ENCODE results near the gene LAPTM5.

GRCh38 chr1:30771005-30771404, 13.4 kb upstream of the LAPTM5 start:
- TF ChIP-seq CTCF (IDR thresholded peaks at IDR 0.05 in 2 of 3, conservative IDR thresholded peaks at IDR 0.05 in 1 of 3; ENCODE audit: borderline replicate concordance in 1 of 3, insufficient read depth in 1 of 3, low read depth in 2 of 3, low read length in 2 of 3) (no peak), POLR2A (IDR thresholded peaks at IDR 0.05; ENCODE audit: borderline replicate concordance, extremely low read depth, insufficient read depth, insufficient read length) (no peak), CEBPB (IDR thresholded peaks at IDR 0.05; ENCODE audit: low read depth) (no peak), YY1 (IDR thresholded peaks at IDR 0.05; ENCODE audit: extremely low read depth, insufficient replicate concordance, low read depth, low read length) (no peak), POLR2AphosphoS5 (IDR thresholded peaks at IDR 0.05; ENCODE audit: low read depth, low read length) (no peak), EGR1 (IDR thresholded peaks at IDR 0.05; ENCODE audit: low read depth) (no peak), TCF7L2 (IDR thresholded peaks at IDR 0.05; ENCODE audit: borderline replicate concordance, extremely low read depth, insufficient read depth, insufficient read length) (no peak), RAD21 (IDR thresholded peaks at IDR 0.05; ENCODE audit: low read depth) (no peak), SP1 (IDR thresholded peaks at IDR 0.05; ENCODE audit: low read depth) (no peak), ZBTB33 (IDR thresholded peaks at IDR 0.05; ENCODE audit: extremely low read depth, insufficient replicate concordance, low read length) (no peak), ATF3 (IDR thresholded peaks at IDR 0.05) (no peak), EZH2 (IDR thresholded peaks at IDR 0.05) (no peak), MAX (IDR thresholded peaks at IDR 0.05) (no peak)

Data from HCT116 (cell line).